Activated T-helper 1 cell treated with Interleukin-2 at 50 U/mL for 16 hours (primary cell): ENCODE measurements around the gene LZTS2.

Source experiments
- DNase-seq: peaks from one replicate; pipeline ENCODE4 v3.0.0-alpha.2; 2020; ENCODE audit warnings: low read depth

The LZTS2 gene

GRCh38 chr10:100998991-100999741, 442 bp upstream of the LZTS2 start:
- peak; percentile 70 for DNase-seq

DNA sequence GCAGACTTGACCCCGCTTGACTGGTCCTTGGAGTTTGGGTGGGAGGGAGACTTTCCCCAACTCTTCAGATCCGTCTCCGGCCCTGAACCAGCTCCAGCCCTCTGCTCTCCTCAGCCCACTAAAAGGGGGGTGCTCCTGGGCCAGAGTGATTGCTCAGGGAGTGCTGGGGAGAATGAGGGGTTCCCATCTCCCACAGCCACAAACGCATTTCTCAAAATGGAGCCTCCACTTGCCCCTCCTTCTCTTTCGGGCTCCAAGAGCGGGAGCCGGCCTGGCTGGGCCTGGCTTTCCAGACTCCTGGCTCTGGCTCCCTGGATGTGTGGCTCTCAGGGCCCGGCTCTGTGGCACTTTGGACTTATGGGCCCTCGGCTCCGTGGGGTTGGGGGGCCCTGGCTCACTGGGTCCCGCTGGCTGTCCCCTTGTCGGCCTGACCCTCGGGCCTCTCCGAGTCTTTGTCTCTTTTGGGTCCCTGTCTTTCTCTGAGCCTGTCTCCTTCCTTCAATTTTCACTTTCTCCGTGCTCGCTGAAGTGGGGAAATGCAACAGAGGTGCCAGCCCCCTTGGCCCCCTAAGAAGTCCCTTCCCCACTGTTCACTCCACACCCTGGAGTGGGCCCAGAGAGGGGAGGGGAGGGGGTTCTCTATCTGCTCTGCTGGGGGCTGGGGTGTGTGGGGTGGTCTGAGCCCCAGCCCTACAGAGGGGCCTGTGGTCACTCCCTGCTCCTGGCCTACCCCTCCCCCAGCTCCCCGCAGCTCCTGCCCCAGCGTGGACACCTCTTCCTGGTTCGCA, 713 bp downstream of the LZTS2 start:
- no peak for DNase-seq

- no peak for DNase-seq
These were observed 1.5 kb downstream of the LZTS2 start for GRCh38 chr10:101000915-101001658.

- DNase-seq: no peak
These were observed 2.0 kb downstream of the LZTS2 start for GRCh38 chr10:101001659-101002035.

DNA sequence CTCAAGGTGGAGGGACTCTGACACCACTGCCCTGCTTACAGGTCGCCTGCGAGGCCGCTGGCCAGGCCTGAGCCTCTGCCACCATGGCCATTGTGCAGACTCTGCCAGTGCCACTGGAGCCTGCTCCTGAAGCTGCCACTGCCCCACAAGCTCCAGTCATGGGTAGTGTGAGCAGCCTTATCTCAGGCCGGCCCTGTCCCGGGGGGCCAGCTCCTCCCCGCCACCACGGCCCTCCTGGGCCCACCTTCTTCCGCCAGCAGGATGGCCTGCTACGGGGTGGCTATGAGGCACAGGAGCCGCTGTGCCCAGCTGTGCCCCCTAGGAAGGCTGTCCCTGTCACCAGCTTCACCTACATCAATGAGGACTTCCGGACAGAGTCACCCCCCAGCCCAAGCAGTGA, 2.8 kb downstream of the LZTS2 start:
- DNase-seq: no peak

GRCh38 chr10:101003639-101004206, 4.1 kb downstream of the LZTS2 start:
- DNase-seq: no peak

DNA sequence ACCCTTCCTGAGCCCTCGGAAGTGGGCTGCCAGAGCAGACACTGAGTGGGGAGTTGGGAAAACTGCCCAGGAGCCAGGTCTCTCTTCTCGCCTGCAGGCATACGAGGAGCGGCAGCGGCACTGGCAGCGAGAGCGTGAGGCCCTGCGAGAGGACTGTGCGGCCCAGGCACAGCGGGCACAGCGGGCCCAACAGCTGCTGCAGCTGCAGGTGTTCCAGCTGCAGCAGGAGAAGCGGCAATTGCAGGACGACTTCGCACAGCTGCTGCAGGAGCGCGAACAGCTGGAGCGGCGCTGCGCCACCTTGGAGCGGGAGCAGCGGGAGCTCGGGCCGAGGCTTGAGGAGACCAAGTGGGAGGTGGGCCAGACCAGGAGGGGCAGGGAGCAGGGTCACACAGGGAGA, 5.8 kb downstream of the LZTS2 start:
- DNase-seq: no peak

- no peak for DNase-seq
These were observed 6.4 kb downstream of the LZTS2 start for GRCh38 chr10:101005869-101006567.

DNA sequence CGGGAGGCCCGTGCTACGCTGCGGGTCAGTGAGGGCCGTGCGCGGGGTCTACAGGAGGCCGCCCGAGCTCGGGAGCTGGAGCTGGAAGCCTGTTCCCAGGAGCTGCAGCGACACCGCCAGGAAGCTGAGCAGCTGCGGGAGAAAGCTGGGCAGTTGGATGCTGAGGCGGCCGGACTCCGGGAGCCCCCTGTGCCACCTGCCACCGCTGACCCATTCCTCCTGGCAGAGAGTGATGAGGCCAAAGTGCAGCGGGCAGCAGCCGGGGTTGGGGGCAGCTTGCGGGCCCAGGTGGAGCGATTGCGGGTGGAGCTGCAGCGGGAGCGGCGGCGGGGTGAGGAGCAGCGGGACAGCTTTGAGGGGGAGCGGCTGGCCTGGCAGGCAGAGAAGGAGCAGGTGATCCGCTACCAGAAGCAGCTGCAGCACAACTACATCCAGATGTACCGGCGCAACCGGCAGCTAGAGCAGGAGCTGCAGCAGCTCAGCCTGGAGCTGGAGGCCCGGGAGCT, 7.0 kb downstream of the LZTS2 start:
- no peak for DNase-seq

DNA sequence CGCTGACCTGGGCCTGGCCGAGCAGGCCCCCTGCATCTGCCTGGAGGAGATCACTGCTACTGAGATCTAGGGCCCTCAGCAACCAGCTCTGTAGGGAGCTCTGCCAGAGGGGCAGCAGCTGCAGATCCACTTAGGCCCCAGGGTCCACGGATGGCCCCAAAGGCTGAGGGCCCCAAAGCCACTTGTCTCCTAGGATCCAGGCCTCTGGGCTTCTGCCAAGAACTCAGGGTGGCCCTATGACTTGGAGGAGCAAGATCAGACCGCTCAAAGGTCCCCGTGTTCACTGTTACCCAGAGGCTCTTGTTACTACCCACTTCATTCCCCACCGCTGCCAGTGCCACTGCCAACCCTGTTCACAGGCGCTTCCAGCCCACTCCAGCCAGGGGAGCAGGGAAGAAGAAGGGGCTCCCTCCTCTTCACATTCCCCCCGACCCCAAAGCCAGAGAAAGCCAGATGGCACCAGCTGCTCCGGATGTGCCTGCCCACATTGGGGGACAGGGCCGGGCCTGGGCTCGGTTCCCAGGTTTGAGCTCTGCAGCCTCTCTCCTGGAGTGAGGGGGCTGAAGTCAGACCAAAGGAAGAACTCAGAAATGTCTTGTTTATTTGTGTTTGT, 7.6 kb downstream of the LZTS2 start:
- DNase-seq: no peak

DNA sequence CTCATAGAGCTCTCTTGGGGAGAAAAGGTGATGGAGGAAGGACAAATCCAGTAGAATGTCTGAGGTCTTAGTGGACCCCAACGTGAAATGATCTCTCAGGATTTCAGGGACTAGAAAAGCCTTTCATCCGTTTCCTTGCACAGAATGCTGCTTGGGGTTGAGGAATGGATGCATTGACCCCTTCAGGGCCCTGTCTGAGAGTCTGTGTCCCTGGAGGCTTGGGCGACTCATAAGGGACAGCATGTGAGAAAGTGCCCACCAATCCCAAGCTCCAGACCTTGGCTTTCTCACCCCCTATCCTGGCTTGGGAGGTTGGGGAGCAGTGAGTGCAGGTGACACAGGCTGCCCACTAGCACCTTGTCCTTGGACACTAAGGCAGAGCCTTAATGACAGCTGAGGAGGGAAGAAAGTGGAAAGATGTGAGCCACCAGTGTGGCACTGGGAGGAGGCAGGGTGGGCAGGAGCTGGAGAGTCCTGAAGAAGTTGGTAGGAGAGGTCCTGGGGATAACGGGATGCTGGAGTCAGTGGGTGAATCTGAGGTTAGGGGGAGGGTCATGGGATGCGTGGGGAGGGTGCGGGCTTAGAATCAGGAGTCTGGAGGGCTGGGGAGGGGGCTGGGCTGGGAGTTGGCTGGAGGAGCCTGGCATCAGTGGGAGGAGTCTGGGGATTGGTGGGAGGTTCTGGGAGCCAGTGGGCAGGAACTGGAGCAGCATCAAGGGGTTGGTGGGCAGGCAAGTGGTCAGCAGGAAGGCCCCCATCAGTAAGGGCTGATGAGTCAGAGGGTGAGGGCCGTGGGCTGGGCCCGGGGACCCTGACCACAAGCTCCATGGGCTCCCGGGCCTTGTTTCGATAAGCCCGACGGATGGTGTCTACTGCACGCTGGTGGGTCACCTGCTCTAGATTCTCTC, 8.6 kb downstream of the LZTS2 start:
- no peak for DNase-seq

DNA sequence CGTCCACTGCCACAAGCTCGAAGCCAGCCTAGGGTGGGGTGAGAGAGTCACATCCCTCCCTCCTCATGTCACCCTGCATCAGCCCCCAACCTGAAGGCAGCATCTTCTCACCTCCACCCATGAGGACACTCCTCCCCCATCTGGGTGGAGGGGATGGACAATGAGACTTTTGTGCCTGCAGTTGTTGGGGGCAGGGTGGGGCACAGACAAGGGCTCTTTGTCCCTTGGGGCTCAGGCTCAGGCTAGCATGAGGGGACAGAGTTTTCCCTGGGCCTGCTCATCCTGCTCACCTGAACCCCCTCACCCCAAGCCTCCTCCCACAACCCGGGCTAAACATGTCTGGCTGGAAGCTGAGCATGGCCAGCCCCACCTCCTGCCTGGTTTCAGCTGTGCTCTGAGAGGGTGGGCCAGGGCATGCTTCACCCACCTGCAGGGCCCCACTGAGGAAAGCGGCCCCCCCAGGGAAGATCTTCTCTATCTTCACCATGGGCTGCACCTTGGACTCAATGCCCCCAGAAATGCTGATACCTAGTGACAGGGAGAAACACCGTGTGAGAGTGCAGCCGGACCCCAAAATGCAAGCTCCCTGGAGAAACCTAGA, 9.3 kb downstream of the LZTS2 start:
- no peak for DNase-seq

- no peak for DNase-seq
These were observed 10.7 kb downstream of the LZTS2 start for GRCh38 chr10:101010329-101010728.

- no peak for DNase-seq
These were observed 12.2 kb downstream of the LZTS2 start for GRCh38 chr10:101011517-101012423.

- DNase-seq: peak; percentile 63
These were observed 13.1 kb downstream of the LZTS2 start for GRCh38 chr10:101012525-101013364.

- DNase-seq: no peak
These were observed 13.8 kb downstream of the LZTS2 start for GRCh38 chr10:101013365-101013825.

DNA sequence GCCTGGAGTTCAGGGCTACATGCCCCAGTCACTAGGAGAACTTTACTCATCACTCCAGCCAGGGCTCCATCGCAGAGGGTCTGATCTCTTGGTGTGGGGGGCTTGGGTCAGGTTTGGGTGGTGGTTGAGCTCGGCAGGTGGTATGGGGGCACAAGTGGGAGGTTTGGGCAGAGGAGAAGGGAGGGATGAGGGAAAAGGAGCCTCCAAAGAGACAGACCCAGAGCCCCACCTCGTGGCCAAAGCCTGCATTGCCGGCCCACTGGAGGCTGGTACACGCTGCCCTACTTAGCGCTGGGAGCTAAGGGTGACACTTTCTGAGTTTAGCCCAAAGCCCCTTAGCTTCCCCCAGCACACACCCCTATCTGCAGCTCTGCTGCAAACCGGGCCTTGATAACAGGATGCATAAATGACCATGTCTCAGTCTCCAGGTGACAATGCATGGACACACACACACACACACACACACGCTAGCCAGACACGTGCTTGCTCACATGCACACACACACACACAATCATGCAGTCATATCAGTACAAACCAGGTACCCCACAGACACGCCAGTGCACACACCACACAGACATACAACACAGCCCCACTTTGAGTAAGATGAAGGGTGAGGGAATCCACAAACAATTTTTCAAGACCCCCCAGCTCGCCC, 14.7 kb downstream of the LZTS2 start:
- peak; percentile 45 for DNase-seq
